ENCODE results near the gene RASGRF1.

DNA sequence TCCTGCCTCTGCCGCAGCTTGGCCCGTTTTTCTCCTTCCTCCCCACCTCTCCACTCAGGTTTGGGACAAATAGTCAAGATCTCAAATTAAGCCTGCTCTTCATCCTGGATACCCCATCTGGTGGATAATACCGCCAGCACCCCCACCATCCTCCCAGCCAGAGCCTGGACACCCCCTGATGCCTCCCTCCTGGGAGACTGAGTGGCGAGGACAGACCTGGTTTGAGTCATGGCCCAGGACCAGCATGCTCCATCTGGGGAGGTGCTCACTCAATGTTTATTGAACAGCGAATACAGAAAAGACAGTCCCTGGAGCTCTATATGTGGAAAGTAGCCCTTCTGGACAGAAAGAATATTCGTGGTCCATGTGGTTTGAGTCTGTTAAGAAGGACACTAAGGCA is 169.1 kb downstream of the RASGRF1 start:
- TF ChIP-seq, protein P1, sequence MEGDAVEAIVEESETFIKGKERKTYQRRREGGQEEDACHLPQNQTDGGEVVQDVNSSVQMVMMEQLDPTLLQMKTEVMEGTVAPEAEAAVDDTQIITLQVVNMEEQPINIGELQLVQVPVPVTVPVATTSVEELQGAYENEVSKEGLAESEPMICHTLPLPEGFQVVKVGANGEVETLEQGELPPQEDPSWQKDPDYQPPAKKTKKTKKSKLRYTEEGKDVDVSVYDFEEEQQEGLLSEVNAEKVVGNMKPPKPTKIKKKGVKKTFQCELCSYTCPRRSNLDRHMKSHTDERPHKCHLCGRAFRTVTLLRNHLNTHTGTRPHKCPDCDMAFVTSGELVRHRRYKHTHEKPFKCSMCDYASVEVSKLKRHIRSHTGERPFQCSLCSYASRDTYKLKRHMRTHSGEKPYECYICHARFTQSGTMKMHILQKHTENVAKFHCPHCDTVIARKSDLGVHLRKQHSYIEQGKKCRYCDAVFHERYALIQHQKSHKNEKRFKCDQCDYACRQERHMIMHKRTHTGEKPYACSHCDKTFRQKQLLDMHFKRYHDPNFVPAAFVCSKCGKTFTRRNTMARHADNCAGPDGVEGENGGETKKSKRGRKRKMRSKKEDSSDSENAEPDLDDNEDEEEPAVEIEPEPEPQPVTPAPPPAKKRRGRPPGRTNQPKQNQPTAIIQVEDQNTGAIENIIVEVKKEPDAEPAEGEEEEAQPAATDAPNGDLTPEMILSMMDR (conservative IDR thresholded peaks at IDR 0.05; ENCODE audit: low read length): no peak
- no peak for TF ChIP-seq EZH2phosphoT487 (IDR thresholded peaks at IDR 0.05; ENCODE audit: borderline replicate concordance)
